Neural progenitor cell (in vitro differentiated cells): ENCODE data around the gene ADGRG7.

ENCODE experiments used
- EZH2 ChIP-seq: fragments of 200-600 bp; sonication (generic); IDR thresholded peaks from 2 replicates; pipeline ENCODE4 v1.6.1; 2017; ENCODE audit warnings: antibody characterized with exemption, mild to moderate bottlenecking, moderate library complexity
- TF ChIP-seq, protein P1 (sequence below): fragments of 200-600 bp; sonication (generic); IDR thresholded peaks from 2 replicates; pipeline ENCODE4 v1.5.1; 2017; ENCODE audit warnings: antibody characterized with exemption, mild to moderate bottlenecking

DNA sequence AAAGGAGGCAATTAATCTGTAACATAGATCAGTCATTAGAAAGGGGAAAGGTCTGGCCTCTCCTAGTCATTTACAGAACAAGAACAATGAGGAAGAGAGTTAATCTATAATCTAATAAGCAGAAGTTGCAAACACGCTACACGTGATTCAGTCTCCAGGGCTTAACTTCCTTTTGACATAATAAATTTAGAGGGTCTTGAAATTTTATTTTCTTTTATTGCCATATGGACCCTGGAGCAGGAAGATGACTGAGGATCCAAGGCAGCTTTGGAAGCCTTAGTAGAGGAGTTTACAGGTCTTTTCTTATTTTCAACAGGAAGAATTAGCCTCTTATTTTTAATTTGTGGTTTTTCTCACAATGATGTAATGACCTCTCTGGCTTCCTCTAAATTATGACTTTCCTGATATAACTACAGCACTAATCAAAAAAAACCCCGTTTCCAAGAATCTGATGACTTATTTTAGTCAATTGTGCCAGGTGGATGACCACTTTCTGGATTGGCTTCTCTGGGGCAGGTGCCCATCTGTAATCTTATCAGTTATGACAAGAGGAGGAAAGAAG, 32.2 kb downstream of the ADGRG7 start:
- TF ChIP-seq, protein P1, sequence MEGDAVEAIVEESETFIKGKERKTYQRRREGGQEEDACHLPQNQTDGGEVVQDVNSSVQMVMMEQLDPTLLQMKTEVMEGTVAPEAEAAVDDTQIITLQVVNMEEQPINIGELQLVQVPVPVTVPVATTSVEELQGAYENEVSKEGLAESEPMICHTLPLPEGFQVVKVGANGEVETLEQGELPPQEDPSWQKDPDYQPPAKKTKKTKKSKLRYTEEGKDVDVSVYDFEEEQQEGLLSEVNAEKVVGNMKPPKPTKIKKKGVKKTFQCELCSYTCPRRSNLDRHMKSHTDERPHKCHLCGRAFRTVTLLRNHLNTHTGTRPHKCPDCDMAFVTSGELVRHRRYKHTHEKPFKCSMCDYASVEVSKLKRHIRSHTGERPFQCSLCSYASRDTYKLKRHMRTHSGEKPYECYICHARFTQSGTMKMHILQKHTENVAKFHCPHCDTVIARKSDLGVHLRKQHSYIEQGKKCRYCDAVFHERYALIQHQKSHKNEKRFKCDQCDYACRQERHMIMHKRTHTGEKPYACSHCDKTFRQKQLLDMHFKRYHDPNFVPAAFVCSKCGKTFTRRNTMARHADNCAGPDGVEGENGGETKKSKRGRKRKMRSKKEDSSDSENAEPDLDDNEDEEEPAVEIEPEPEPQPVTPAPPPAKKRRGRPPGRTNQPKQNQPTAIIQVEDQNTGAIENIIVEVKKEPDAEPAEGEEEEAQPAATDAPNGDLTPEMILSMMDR: no peak
- TF ChIP-seq EZH2: no peak
